IMR-90 (cell line): ENCODE measurements around the gene ZNF827. TPM values are rescaled to one million over a fixed set of nuclear protein-coding genes. Genes with fewer than 3 reads are reported as not detected.
A peak's percentile ranks its signal among the peaks of the same experiment; 100 is the strongest.

ENCODE experiments used
- ATAC-seq: fragments of 200-7000 bp; cut with Tn5 transposase; 2 replicates; pipeline ENCODE4 v1.9.1; 2020; ENCODE audit warnings: low read depth, mild to moderate bottlenecking, moderate library complexity
- BruUV-seq: library from RNA; stranded (reverse); fragments of 400-500 nt; replicated peaks from 2 replicates; lab custom pipeline; 2021; lab: Mats Ljungman, UMichigan
- CTCF ChIA-PET: fragments of 300-600 bp; formaldehyde crosslinking; extraction: SDS; loops from one replicate; lab custom pipeline; 2021; ENCODE audit warnings: antibody characterized with exemption; lab: Yijun Ruan, JAX
- POLR2A ChIA-PET: fragments of 300-600 bp; sonication (Branson Sonifier 250); formaldehyde crosslinking; loops from one replicate; lab custom pipeline; 2022; ENCODE audit warnings: antibody characterized with exemption; ENCODE audit not compliant: unreplicated experiment; lab: Charles Lee
- DNase-seq: peaks from one replicate; pipeline ENCODE4 v3.0.0; 2013
- H2AFZ ChIP-seq: replicated peaks from 2 replicates; pipeline ENCODE3; 2013; ENCODE audit warnings: low read length, mild to moderate bottlenecking; ENCODE audit not compliant: poor library complexity
- H2AK5ac ChIP-seq: 2 replicates; pipeline ENCODE4 v1.6.1; 2013; ENCODE audit warnings: low read depth, low read length, inconsistent platforms
- H2AK9ac ChIP-seq: replicated peaks from 2 replicates; pipeline ENCODE3; 2013; ENCODE audit warnings: mild to moderate bottlenecking, low read depth, low read length, moderate library complexity; ENCODE audit not compliant: poor library complexity
- H2BK120ac ChIP-seq: 2 replicates; pipeline ENCODE4 v1.6.1; 2013; ENCODE audit warnings: low read depth, low read length, inconsistent platforms
- H2BK15ac ChIP-seq: 3 replicates; pipeline ENCODE4 v1.6.1; 2013; ENCODE audit warnings: low read depth, low read length, inconsistent platforms
- H2BK20ac ChIP-seq: 2 replicates; pipeline ENCODE4 v1.6.1; 2013; ENCODE audit warnings: low read depth, mild to moderate bottlenecking, inconsistent platforms, low read length, moderate library complexity
- H2BK5ac ChIP-seq: 2 replicates; pipeline ENCODE4 v1.6.1; 2013; ENCODE audit warnings: mild to moderate bottlenecking, low read depth, low read length, inconsistent platforms; ENCODE audit not compliant: poor library complexity, severe bottlenecking
- H3K14ac ChIP-seq: replicated peaks from 2 replicates; pipeline ENCODE4 v1.6.1; 2013; ENCODE audit warnings: low read depth, low read length, inconsistent platforms
- H3K18ac ChIP-seq: 2 replicates; pipeline ENCODE4 v1.6.1; 2013; ENCODE audit warnings: low read depth, low read length, control low read depth
- H3K23ac ChIP-seq: 2 replicates; pipeline ENCODE4 v1.6.1; 2013; ENCODE audit warnings: low read depth, low read length, inconsistent platforms
- H3K27ac ChIP-seq: 2 replicates; pipeline ENCODE4 v1.5.1; 2013; ENCODE audit warnings: mild to moderate bottlenecking, control low read depth, low read length; ENCODE audit not compliant: insufficient read depth
- H3K27me3 ChIP-seq: 2 replicates; pipeline ENCODE4 v1.6.1; 2013; ENCODE audit warnings: low read length; ENCODE audit not compliant: control insufficient read depth, insufficient read depth
- H3K36me3 ChIP-seq: 2 replicates; pipeline ENCODE4 v1.6.1; 2013; ENCODE audit warnings: low read length, mixed read lengths; ENCODE audit not compliant: control insufficient read depth, insufficient read depth
- H3K4ac ChIP-seq: 2 replicates; pipeline ENCODE4 v1.6.1; 2013; ENCODE audit warnings: low read depth, low read length, inconsistent platforms
- H3K4me1 ChIP-seq: 2 replicates; pipeline ENCODE4 v1.6.1; 2013; ENCODE audit warnings: low read length, mixed read lengths; ENCODE audit not compliant: control insufficient read depth, insufficient read depth
- H3K4me2 ChIP-seq: 2 replicates; pipeline ENCODE4 v1.6.1; 2013; ENCODE audit warnings: low read depth, mild to moderate bottlenecking, control low read depth, low read length, moderate library complexity
- H3K4me3 ChIP-seq: 2 replicates; pipeline ENCODE4 v1.5.1; 2013; ENCODE audit warnings: low read depth, mild to moderate bottlenecking, control low read depth, low read length, moderate library complexity; ENCODE audit not compliant: insufficient read depth
- H3K56ac ChIP-seq: 2 replicates; pipeline ENCODE4 v1.6.1; 2013; ENCODE audit warnings: low read length, inconsistent platforms; ENCODE audit not compliant: insufficient read depth; ENCODE audit errors: extremely low read depth
- H3K79me1 ChIP-seq, 2 experiments: 2 replicates each; pipeline ENCODE4 v1.6.1; 2013; ENCODE audit warnings: low read length in 2 of 2, inconsistent platforms in 1 of 2, low read depth in 1 of 2
- H3K9ac ChIP-seq: 2 replicates; pipeline ENCODE4 v1.6.1; 2013; ENCODE audit warnings: low read depth, low read length, control low read depth
- H3K9me1 ChIP-seq: 2 replicates; pipeline ENCODE4 v1.6.1; 2013; ENCODE audit warnings: low read length, inconsistent platforms; ENCODE audit not compliant: insufficient read depth
- H3K9me3 ChIP-seq: 2 replicates; pipeline ENCODE4 v1.6.1; 2013; ENCODE audit warnings: low read length; ENCODE audit not compliant: control insufficient read depth, insufficient read depth
- H4K20me1 ChIP-seq: 2 replicates; pipeline ENCODE4 v1.6.1; 2013; ENCODE audit warnings: low read length, inconsistent platforms; ENCODE audit not compliant: insufficient read depth
- H4K5ac ChIP-seq: 2 replicates; pipeline ENCODE4 v1.6.1; 2013; ENCODE audit warnings: mild to moderate bottlenecking, low read depth, low read length, control low read depth
- H4K8ac ChIP-seq, 2 experiments: 2 replicates each; pipeline ENCODE4 v1.6.1; 2013; ENCODE audit warnings: low read depth in 2 of 2, low read length in 2 of 2, control low read depth in 1 of 2, inconsistent platforms in 1 of 2
- H4K91ac ChIP-seq: 2 replicates; pipeline ENCODE4 v1.6.1; 2013; ENCODE audit warnings: low read depth, low read length, inconsistent platforms; ENCODE audit not compliant: insufficient read depth
- BHLHE40 ChIP-seq: fragments of 150-350 bp; IDR thresholded peaks from 2 replicates; pipeline ENCODE4 v1.6.1; 2016; ENCODE audit warnings: mild to moderate bottlenecking, low read depth, low read length
- CEBPB ChIP-seq: IDR thresholded peaks from 2 replicates; pipeline ENCODE4 v1.6.1; 2012; ENCODE audit warnings: low read depth, low read length, improper control_type of control experiment
- ELK1 ChIP-seq: fragments of 150-350 bp; IDR thresholded peaks from 2 replicates; pipeline ENCODE4 v1.6.1; 2016; ENCODE audit warnings: low read depth, mild to moderate bottlenecking, low read length, moderate library complexity, borderline replicate concordance
- FOS ChIP-seq: fragments of 150-350 bp; IDR thresholded peaks from 2 replicates; pipeline ENCODE4 v1.6.1; 2016; ENCODE audit warnings: low read depth, low read length
- MAFK ChIP-seq: IDR thresholded peaks from 2 replicates; pipeline ENCODE4 v1.6.1; 2012; ENCODE audit warnings: low read depth, low read length, improper control_type of control experiment
- MXI1 ChIP-seq: IDR thresholded peaks from 2 replicates; pipeline ENCODE4 v1.6.1; 2012; ENCODE audit warnings: low read depth, mild to moderate bottlenecking, low read length, moderate library complexity, borderline replicate concordance
- POLR2A ChIP-seq: IDR thresholded peaks from 2 replicates; pipeline ENCODE4 v1.6.1; 2012; ENCODE audit warnings: mild to moderate bottlenecking, low read depth, low read length
- RAD21 ChIP-seq: IDR thresholded peaks from 2 replicates; pipeline ENCODE4 v1.6.1; 2012; ENCODE audit warnings: low read length, improper control_type of control experiment
- RCOR1 ChIP-seq: IDR thresholded peaks from 2 replicates; pipeline ENCODE4 v1.6.1; 2012; ENCODE audit warnings: mild to moderate bottlenecking, low read length, improper control_type of control experiment; ENCODE audit not compliant: insufficient replicate concordance
- RFX5 ChIP-seq: IDR thresholded peaks from 2 replicates; pipeline ENCODE4 v1.8.0; 2012; ENCODE audit warnings: low read depth, mild to moderate bottlenecking, low read length, moderate library complexity
- WGBS, 2 experiments: methylation state at CpG; one replicate each; pipeline versions ENCODE4 v1.1.5 to v1.1.7; 2013; ENCODE audit warnings: missing lambda C conversion rate in 2 of 2; ENCODE audit not compliant: insufficient read length in 1 of 2; ENCODE audit errors: extremely low coverage in 2 of 2; 5-methylcytosine and 5-hydroxymethylcytosine counted together
- dilution Hi-C: fragments of 300-500 bp; cut with HindIII; formaldehyde crosslinking; loops from one replicate; pipeline ENCODE4 v1.14.3; 2018; ENCODE audit warnings: low sequenced_read_pairs; ENCODE audit not compliant: unreplicated experiment
- in situ Hi-C: fragments of 300-500 bp; cut with MboI; formaldehyde crosslinking; loops from 3 replicates; pipeline ENCODE4 v1.14.3; 2019; ENCODE audit warnings: low sequenced_read_pairs, inconsistent platforms, mixed read lengths
- intact Hi-C: fragments of 100-400 bp; cut with micrococcal nuclease; formaldehyde crosslinking; loops from 2 replicates; pipeline ENCODE4 v1.10.0; 2022
- polyA plus RNA-seq, 3 experiments: library from polyadenylated mRNA; depleted of rRNA; stranded (reverse); fragments of >200 nt; gene quantifications; 2 replicates each; pipeline ENCODE4 v1.2.3, GENCODE V29; 2012; ENCODE audit warnings: low replicate concordance in 1 of 3
- total RNA-seq: library from RNA; depleted of rRNA; stranded (reverse); fragments of >200 nt; gene quantifications from 2 replicates; pipeline ENCODE4 v1.2.3, GENCODE V29; 2012

ZNF827 gene
- total and polyA plus RNA-seq, 2 of the 4 experiments (the other 2 are of a cell fraction) = 6.6 to 31.7 TPM

GRCh38 chr4:145954924-145955339 lies 16.3 kb upstream of the ZNF827 start:
- H2BK5ac ChIP-seq = no peak overlapping the region
- no peak overlapping the region; the same call in 1 of the 2 replicates for H2AK5ac ChIP-seq
- peak overlapping the region; percentile 83 for H3K23ac ChIP-seq
- ChIA-PET POLR2A (no interaction called here), CTCF (interaction anchor here (0.6 kb wide), 1 partner anchor 33 kb away, joined by 3 read pairs; no protein-coding TSS in a partner anchor)
- intact Hi-C loops = loop anchor here (5.0 kb wide), 1 partner anchor 967 kb away; no protein-coding TSS in a partner anchor
- ATAC-seq = peak; percentile 60; the same call in 1 of the 2 replicates
- no peak overlapping the region for H2AFZ ChIP-seq
- no peak overlapping the region for H2AK9ac ChIP-seq
- no peak overlapping the region for H4K8ac ChIP-seq
- no peak overlapping the region for H3K4me2 ChIP-seq
- BruUV-seq = no TSS peak
- no peaks in the 10 kb centered on the region; the same call in 1 of the 2 replicates for H3K27me3 ChIP-seq
- H3K56ac ChIP-seq = no peak overlapping the region
- TF ChIP-seq RCOR1 (peak; percentile 27), MAFK (no peak), FOS (peak; percentile 67), BHLHE40 (0 out of 2 replicates have a peak, but pooled peaks have one; percentile 20), RFX5 (no peak), POLR2A (no peak), CEBPB (peak; percentile 79), MXI1 (no peak), ELK1 (no peak), RAD21 (no peak)
- H3K9me3 ChIP-seq = peaks cover 3% of the 10 kb centered on the region; the same call in 1 of the 2 replicates
- no peak overlapping the region for H4K91ac ChIP-seq
- no peaks in the 10 kb centered on the region for H3K36me3 ChIP-seq
- H3K4ac ChIP-seq = no peak overlapping the region
- no peak overlapping the region for H2BK15ac ChIP-seq
- no peaks in the 10 kb centered on the region for H4K20me1 ChIP-seq
- H3K79me1 ChIP-seq = no peaks in the 10 kb centered on the region
- H2BK20ac ChIP-seq = no peak overlapping the region; the same call in 1 of the 2 replicates
- H3K14ac ChIP-seq = no peak overlapping the region
- H3K9ac ChIP-seq = no peak overlapping the region
- in situ Hi-C loops = loop anchor here (25.0 kb wide), 1 partner anchor 957 kb away; no protein-coding TSS in a partner anchor
- no peak overlapping the region for H3K4me3 ChIP-seq
- 47% methylated on average over 3 of the region's 7 CpGs; no CpG with 5 or more reads in 1 of the 2 experiments for WGBS, 2 experiments
- dilution Hi-C loops = no loop called here
- 0 out of 2 replicates have a peak overlapping the region, but pooled peaks have one; percentile 17 for H2BK120ac ChIP-seq
- no peak overlapping the region for H3K27ac ChIP-seq
- H3K4me1 ChIP-seq = no peaks in the 10 kb centered on the region; the same call in 1 of the 2 replicates
- no peak overlapping the region for H3K18ac ChIP-seq
- H4K5ac ChIP-seq = no peak overlapping the region
- peaks cover 3% of the 10 kb centered on the region; the same call in 1 of the 2 replicates for H3K9me1 ChIP-seq
- DNase-seq = peak; percentile 96
